ENCODE measurements around the gene GPATCH4. TPM values are rescaled to one million over a fixed set of nuclear protein-coding genes. Genes with fewer than 3 reads are reported as not detected.
"Not testable (repeated sequence)": the region's sequence is repeated elsewhere in the genome, so short reads cannot be mapped to it uniquely, and the experiment has no call there.

The GPATCH4 gene
- total RNA-seq, 2 experiments from 2014 or later, result 35.3 to 36.3 TPM

- ChIA-PET POLR2A (interaction anchor here (0.7 to 1.8 kb wide), 7 partner anchors 26 to 151 kb away, joined by 3 to 8 read pairs (median 3); partner anchors contain the start of gene MEF2D), CTCF (interaction anchor here (0.6 to 1.8 kb wide), 19 partner anchors 9 to 222 kb away, joined by 3 to 32 read pairs (median 5); partner anchors contain the start of genes HAPLN2, IQGAP3, NAXE and TTC24)
- Mint-ChIP-seq H3K4me3 (peak overlapping the region; percentile 72), H3K27me3 (peaks cover 21% of the 10 kb centered on the region), H3K36me3 (ENCODE audit: low read depth) (no peaks in the 10 kb centered on the region), H3K9me3 (no peaks in the 10 kb centered on the region), H3K27ac (no peak overlapping the region), H3K4me1 (ENCODE audit: low read depth) (peaks cover 15% of the 10 kb centered on the region)
- no peaks in the 10 kb centered on the region for H3K9me3 ChIP-seq (ENCODE audit: control insufficient read depth in 1 of 2, insufficient read depth in 1 of 2, low read length in 2 of 2)
- peaks cover 10% of the 10 kb centered on the region for H3K4me1 ChIP-seq (ENCODE audit: insufficient read depth, low read length)
- ATAC-seq (ENCODE audit: poor library complexity), result peak; percentile 96
- H3K36me3 ChIP-seq (ENCODE audit: insufficient read depth, low read length), result no peaks in the 10 kb centered on the region
- TF ChIP-seq, protein P1, sequence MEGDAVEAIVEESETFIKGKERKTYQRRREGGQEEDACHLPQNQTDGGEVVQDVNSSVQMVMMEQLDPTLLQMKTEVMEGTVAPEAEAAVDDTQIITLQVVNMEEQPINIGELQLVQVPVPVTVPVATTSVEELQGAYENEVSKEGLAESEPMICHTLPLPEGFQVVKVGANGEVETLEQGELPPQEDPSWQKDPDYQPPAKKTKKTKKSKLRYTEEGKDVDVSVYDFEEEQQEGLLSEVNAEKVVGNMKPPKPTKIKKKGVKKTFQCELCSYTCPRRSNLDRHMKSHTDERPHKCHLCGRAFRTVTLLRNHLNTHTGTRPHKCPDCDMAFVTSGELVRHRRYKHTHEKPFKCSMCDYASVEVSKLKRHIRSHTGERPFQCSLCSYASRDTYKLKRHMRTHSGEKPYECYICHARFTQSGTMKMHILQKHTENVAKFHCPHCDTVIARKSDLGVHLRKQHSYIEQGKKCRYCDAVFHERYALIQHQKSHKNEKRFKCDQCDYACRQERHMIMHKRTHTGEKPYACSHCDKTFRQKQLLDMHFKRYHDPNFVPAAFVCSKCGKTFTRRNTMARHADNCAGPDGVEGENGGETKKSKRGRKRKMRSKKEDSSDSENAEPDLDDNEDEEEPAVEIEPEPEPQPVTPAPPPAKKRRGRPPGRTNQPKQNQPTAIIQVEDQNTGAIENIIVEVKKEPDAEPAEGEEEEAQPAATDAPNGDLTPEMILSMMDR (IDR thresholded peaks at IDR 0.05), result peak; percentile 77
- H3K27ac ChIP-seq (ENCODE audit: low read depth in 1 of 2, low read length in 2 of 2), result no peak overlapping the region
- DNase-seq, result peak in 13 of 14 experiments; percentile 42 to 87 (median 53)
- H3K27me3 ChIP-seq (ENCODE audit: control insufficient read depth in 1 of 2, insufficient read depth in 2 of 2, low read length in 2 of 2), result peaks cover 0 to 5% of the 10 kb centered on the region in 2 experiments
- H3K4me3 ChIP-seq (ENCODE audit: low read length), result no peak overlapping the region
- intact Hi-C loops (cut with DNase I, micrococcal nuclease), result loop anchor here (1.0 kb wide), 6 partner anchors 24 to 228 kb away; no protein-coding TSS in a partner anchor
Measured at GRCh38 chr1:156608036-156608674, 6.9 kb upstream of the GPATCH4 start.

DNA sequence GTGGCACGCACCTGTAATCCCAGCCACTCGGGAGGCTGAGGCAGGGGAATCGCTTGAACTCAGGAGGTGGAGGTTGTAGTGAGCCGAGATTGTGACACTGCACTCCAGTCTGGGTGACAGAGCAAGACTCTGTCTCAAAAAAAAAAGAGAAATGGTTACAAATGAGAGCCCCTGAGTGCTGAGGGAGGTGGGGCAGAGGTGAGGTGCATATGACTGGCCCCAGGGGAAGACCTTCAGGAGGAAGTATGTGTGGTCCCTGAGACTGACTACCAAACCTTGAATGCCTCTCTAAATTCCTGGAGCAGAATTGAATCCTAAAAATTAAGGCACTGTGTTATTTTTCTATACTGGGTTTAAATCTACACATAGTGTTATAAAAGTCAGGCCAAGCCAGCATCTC, 6.1 kb upstream of the GPATCH4 start:
- H3K27me3 ChIP-seq (ENCODE audit: control insufficient read depth in 1 of 2, insufficient read depth in 2 of 2, low read length in 2 of 2); intact Hi-C loops (cut with DNase I, micrococcal nuclease); H3K27ac ChIP-seq (ENCODE audit: low read depth in 1 of 2, low read length in 2 of 2); H3K9me3 Mint-ChIP-seq; DNase-seq; H3K4me3 ChIP-seq (ENCODE audit: low read length); H3K4me3 Mint-ChIP-seq; H3K36me3 ChIP-seq (ENCODE audit: insufficient read depth, low read length); POLR2A ChIA-PET; H3K36me3 Mint-ChIP-seq (ENCODE audit: low read depth); H3K27ac Mint-ChIP-seq; CTCF ChIA-PET; ATAC-seq (ENCODE audit: poor library complexity); H3K9me3 ChIP-seq (ENCODE audit: control insufficient read depth in 1 of 2, insufficient read depth in 1 of 2, low read length in 2 of 2): not testable (repeated sequence)
- H3K4me1 ChIP-seq (ENCODE audit: insufficient read depth, low read length), result peaks cover 18% of the 10 kb centered on the region
- Mint-ChIP-seq H3K27me3 (peaks cover 15% of the 10 kb centered on the region), H3K4me1 (ENCODE audit: low read depth) (peaks cover 22% of the 10 kb centered on the region)

DNA sequence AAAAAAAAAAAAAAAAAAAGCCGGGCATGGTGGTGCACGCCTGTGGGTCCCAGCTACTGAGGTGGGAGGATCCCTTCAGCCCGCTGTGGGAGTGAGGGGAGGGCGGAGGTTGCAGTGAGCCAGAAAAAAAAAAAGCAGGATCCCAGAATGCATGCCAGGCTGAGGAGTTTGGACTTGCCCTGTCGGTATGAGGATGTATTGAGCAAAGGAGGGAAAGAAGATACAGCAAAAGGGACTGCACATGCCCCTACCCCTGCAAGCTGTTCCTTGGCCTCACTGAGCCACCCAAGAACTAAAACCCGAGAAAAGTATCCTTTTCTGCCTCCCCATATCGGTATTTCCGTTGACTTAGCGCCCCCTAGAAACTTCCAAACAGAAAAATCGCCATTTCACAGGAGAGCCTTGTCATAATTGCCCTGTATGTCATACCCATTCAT, 1.3 kb upstream of the GPATCH4 start:
- ATAC-seq (ENCODE audit: poor library complexity), result no peak
- peak overlapping the region; percentile 4 for H3K27ac Mint-ChIP-seq
- peaks cover 37% of the 10 kb centered on the region for H3K4me1 Mint-ChIP-seq (ENCODE audit: low read depth)
- intact Hi-C loops (cut with DNase I, micrococcal nuclease), result no loop called here
- H3K4me3 ChIP-seq (ENCODE audit: low read length), result no peak overlapping the region
- H3K4me3 Mint-ChIP-seq, result peak overlapping the region; percentile 83
- peaks cover 23% of the 10 kb centered on the region for H3K36me3 Mint-ChIP-seq (ENCODE audit: low read depth)
- no peaks in the 10 kb centered on the region for H3K9me3 ChIP-seq (ENCODE audit: control insufficient read depth in 1 of 2, insufficient read depth in 1 of 2, low read length in 2 of 2)
- H3K27ac ChIP-seq (ENCODE audit: low read depth in 1 of 2, low read length in 2 of 2), result no peak overlapping the region
- peaks cover 32% of the 10 kb centered on the region for H3K4me1 ChIP-seq (ENCODE audit: insufficient read depth, low read length)
- peaks cover 15% of the 10 kb centered on the region for H3K36me3 ChIP-seq (ENCODE audit: insufficient read depth, low read length)
- ChIA-PET CTCF (interaction anchor here (0.7 to 4.2 kb wide), 4 partner anchors 100 to 217 kb away, joined by 3 to 15 read pairs (median 3); no protein-coding TSS in a partner anchor), POLR2A (interaction anchor here (1.1 to 2.8 kb wide), 3 partner anchors 11 to 320 kb away, joined by 3 to 33 read pairs (median 6); partner anchors contain the start of genes NAXE and SMG5)
- H3K9me3 Mint-ChIP-seq, result no peaks in the 10 kb centered on the region
- TF ChIP-seq, protein P1 (IDR thresholded peaks at IDR 0.05), result peak; percentile 30
- peak in 3 of 14 experiments; percentile 35 to 45 (median 42) for DNase-seq
- H3K27me3 ChIP-seq (ENCODE audit: control insufficient read depth in 1 of 2, insufficient read depth in 2 of 2, low read length in 2 of 2), result no peaks in the 10 kb centered on the region
- no peaks in the 10 kb centered on the region for H3K27me3 Mint-ChIP-seq
